SU-DHL-6 (cell line): ENCODE data around the gene MAGED4.

ENCODE experiments used
- H2AFZ ChIP-seq: fragments of 200-600 bp; sonication (generic); 2 replicates; pipeline ENCODE4 v1.6.1; 2014; ENCODE audit warnings: low read depth, mild to moderate bottlenecking, moderate library complexity, mixed read lengths, antibody characterized with exemption, low read length; ENCODE audit not compliant: severe bottlenecking
- H3F3A ChIP-seq: fragments of 200-600 bp; shearing (Covaris generic); 2 replicates; pipeline ENCODE4 v1.6.0; 2016; ENCODE audit warnings: antibody characterized with exemption, mild to moderate bottlenecking; ENCODE audit not compliant: insufficient read depth
- H3K27ac ChIP-seq: fragments of 200-600 bp; sonication (generic); 2 replicates; pipeline ENCODE4 v1.5.1; 2016; ENCODE audit warnings: low read depth, mild to moderate bottlenecking, low read length, moderate library complexity, mixed read lengths
- H3K27me3 ChIP-seq: fragments of 200-600 bp; sonication (generic), shearing (Covaris generic); 2 replicates; pipeline ENCODE4 v1.6.0; 2014; ENCODE audit warnings: mild to moderate bottlenecking, low read length
- H3K36me3 ChIP-seq: fragments of 200-600 bp; sonication (generic); 2 replicates; pipeline ENCODE4 v1.6.1; 2014; ENCODE audit warnings: mild to moderate bottlenecking, low read length, mixed read lengths
- H3K4me2 ChIP-seq: fragments of 300-600, 200-600 bp; shearing (Covaris generic), sonication (generic); 2 replicates; pipeline ENCODE4 v1.6.0; 2014; ENCODE audit warnings: low read length, low read depth, mild to moderate bottlenecking; ENCODE audit not compliant: poor library complexity, severe bottlenecking
- H3K4me3 ChIP-seq: fragments of 200-600 bp; sonication (generic); 2 replicates; pipeline ENCODE4 v1.5.1; 2014; ENCODE audit warnings: antibody characterized with exemption, low read length, mild to moderate bottlenecking, mixed read lengths; ENCODE audit not compliant: insufficient read depth, poor library complexity, severe bottlenecking
- H3K79me2 ChIP-seq: fragments of 200-600 bp; sonication (generic); 2 replicates; pipeline ENCODE4 v1.6.1; 2014; ENCODE audit warnings: mild to moderate bottlenecking, low read length, moderate library complexity; ENCODE audit not compliant: insufficient read depth
- H3K9ac ChIP-seq: fragments of 200-600 bp; sonication (generic); 2 replicates; pipeline ENCODE4 v1.7.0; 2014; ENCODE audit warnings: mild to moderate bottlenecking, low read length
- H3K9me2 ChIP-seq: fragments of 200-600 bp; sonication (generic); replicated peaks from 2 replicates; pipeline ENCODE4 v1.6.1; 2014; ENCODE audit warnings: low read length; ENCODE audit not compliant: insufficient read depth
- H3K9me3 ChIP-seq: fragments of 200-600 bp; sonication (generic); 2 replicates; pipeline ENCODE4 v1.6.1; 2014; ENCODE audit warnings: low read length, mixed read lengths; ENCODE audit not compliant: insufficient read depth
- H4K20me1 ChIP-seq: fragments of 200-600 bp; sonication (generic); 2 replicates; pipeline ENCODE4 v1.6.1; 2014; ENCODE audit warnings: low read depth, mild to moderate bottlenecking, antibody characterized with exemption, low read length, moderate library complexity, mixed read lengths
- EZH2phosphoT487 ChIP-seq: fragments of 200-600 bp; sonication (generic), shearing (Covaris generic); conservative IDR thresholded peaks from 2 replicates; pipeline ENCODE4 v1.6.1; 2018; ENCODE audit warnings: mild to moderate bottlenecking, antibody characterized with exemption, low read length, moderate library complexity, mixed read lengths
- TF ChIP-seq, protein P1 (sequence below): fragments of 200-600 bp; sonication (generic); IDR thresholded peaks from one replicate; pipeline ENCODE4 v1.5.1; 2017; ENCODE audit warnings: antibody characterized with exemption, mild to moderate bottlenecking, low read length, moderate library complexity; ENCODE audit not compliant: insufficient read depth, poor library complexity, severe bottlenecking

Gene MAGED4

DNA sequence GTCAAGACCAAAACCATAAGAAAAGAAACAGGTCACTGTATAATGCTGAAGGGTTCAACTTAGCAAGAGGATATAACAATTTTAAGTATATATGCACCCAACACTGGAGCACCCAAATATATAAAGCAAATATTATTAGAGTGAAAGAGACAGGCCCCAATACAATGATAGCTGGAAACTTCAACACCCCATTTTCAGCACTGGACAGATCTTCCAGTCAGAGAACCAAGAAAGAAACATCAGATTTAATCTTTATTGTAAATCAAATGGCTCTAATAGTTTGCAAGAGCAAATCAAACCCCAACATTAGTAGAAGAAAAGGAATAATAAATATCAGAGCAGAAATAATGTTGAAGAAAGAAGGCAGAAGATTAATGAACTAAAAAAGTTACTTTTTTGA lies 36.2 kb downstream of the MAGED4 start:
- Histone ChIP-seq H3K36me3 (no peaks in the 10 kb centered on the region), H3K79me2 (no peaks in the 10 kb centered on the region), H2AFZ (no peak overlapping the region), H3K4me2 (no peak overlapping the region), H3K9me2 (no peaks in the 10 kb centered on the region), H3K9me3 (no peaks in the 10 kb centered on the region), H3K27me3 (no peaks in the 10 kb centered on the region), H3K4me3 (no peak overlapping the region), H3K27ac (no peak overlapping the region), H3K9ac (no peak overlapping the region), H4K20me1 (no peaks in the 10 kb centered on the region), H3F3A (no peaks in the 10 kb centered on the region)
- TF ChIP-seq, protein P1, sequence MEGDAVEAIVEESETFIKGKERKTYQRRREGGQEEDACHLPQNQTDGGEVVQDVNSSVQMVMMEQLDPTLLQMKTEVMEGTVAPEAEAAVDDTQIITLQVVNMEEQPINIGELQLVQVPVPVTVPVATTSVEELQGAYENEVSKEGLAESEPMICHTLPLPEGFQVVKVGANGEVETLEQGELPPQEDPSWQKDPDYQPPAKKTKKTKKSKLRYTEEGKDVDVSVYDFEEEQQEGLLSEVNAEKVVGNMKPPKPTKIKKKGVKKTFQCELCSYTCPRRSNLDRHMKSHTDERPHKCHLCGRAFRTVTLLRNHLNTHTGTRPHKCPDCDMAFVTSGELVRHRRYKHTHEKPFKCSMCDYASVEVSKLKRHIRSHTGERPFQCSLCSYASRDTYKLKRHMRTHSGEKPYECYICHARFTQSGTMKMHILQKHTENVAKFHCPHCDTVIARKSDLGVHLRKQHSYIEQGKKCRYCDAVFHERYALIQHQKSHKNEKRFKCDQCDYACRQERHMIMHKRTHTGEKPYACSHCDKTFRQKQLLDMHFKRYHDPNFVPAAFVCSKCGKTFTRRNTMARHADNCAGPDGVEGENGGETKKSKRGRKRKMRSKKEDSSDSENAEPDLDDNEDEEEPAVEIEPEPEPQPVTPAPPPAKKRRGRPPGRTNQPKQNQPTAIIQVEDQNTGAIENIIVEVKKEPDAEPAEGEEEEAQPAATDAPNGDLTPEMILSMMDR, result no peak
- no peak for TF ChIP-seq EZH2phosphoT487
